HG03060 (cell line): ENCODE data around the gene POLR1G.

Experiments
- ATAC-seq: cut with Tn5 transposase; IDR thresholded peaks from one replicate; pipeline ENCODE4 v1.9.1; 2021; ENCODE audit warnings: low read depth, moderate number of reproducible peaks; ENCODE audit not compliant: unreplicated experiment

POLR1G gene

GRCh38 chr19:45406226-45407090 lies at the start of gene POLR1G:
Gene POLR1G, plus strand, starts transcription at chr19:45406644. Its CDS starts 53 bp downstream, at chr19:45406697.
- peak; percentile 51 for ATAC-seq

DNA sequence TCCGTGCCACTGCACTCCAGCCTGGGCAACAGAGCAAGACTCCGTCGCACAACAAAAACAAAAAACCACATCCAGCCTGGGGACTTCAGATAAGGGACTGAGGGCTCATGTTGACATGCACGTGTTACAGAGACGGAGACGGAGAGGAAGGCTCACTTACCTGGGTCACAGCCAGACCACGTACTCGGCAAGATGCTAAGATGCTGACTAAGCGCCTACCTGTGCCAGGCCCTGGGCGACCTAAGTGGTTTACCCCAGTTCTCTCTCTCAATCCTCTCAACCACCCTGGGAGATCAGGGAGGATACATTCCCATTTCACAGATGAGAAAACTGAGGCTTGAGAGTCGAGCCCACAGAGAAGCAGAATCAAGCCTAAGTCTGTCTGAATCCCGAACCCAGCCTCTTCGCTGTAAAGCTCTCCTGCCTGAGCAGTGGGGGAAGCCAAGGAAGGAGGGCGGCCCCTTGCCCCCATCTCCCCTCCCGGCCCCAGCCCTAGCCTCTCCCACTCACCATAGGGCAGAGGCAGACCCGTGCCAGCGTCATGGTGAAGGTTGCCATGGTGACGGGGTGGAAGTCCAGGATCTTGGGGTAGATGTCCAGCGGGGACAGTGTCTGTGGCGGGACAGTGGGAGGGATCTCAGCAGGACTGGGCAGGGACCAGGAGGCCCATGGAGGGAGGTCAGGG lies 49.5 kb upstream of the POLR1G start:
- ATAC-seq = no peak

DNA sequence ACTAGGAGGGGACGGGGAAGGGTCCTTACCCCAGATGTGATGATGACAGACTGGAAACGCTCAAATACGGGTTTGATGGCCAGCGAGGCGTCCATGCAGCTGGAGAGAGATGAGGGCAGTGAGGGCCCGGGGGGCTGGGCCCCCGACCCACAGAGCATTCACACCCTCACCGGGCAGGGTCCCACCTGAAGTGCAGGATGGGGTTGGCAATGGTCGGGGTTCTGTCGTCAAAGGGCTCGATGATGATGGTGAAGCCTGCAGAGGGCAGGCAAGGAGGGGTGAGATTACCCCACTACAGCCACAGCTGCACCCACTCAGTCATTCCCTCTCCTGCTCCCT lies 49.0 kb upstream of the POLR1G start:
- ATAC-seq = no peak

- ATAC-seq = no peak
Observed at GRCh38 chr19:45358213-45358792, 48.1 kb upstream of the POLR1G start.

GRCh38 chr19:45361608-45362007 lies 44.8 kb upstream of the POLR1G start:
- ATAC-seq = no peak

DNA sequence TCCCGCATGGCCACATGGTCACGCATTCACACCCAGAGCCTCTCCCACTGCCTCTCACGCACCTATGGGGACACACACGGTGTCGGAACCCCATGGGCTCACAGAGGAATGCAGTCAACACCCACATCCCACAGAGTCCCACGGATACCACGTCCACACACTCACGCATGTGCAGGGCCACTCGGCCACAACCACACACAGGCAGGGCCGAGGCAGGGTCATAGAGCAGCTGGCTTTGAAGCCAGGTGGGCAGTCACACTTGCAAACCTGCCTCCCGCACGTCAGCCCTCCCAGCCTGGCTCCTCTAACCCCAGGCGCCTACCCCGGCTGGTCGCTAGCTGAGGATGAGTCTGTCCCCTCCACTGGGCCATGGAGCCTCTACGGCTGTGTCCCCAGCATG lies 44.2 kb upstream of the POLR1G start:
- ATAC-seq = no peak

DNA sequence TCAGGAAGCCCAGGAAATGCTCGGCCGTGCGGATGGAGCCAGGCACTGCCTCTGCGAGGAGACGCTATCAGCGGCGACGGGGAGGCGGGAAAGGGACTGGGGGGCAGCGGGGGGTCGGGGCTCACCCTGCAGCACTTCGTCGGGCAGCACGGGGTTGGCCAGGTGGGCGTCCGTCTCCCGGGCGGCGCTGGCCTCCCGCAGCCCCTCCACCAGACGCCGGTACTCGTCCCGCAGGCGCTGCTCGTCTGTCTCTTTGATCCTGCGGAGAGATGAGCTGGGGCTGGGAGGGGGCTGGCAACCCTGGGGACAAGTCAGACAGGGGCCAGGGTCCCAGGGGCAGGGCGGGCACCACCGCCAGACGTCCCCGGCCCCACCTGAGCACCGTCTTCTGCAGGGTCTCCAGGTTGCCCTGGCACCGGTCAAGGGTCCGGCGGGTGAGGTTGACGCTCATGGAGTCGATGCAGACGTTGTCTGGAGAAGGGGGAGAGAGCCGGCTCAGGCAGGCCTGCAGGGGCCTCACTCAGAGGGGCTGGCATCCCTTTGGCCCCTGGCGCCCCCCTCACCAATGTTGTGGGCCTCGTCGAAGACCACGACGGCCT lies 42.5 kb upstream of the POLR1G start:
- ATAC-seq = no peak

DNA sequence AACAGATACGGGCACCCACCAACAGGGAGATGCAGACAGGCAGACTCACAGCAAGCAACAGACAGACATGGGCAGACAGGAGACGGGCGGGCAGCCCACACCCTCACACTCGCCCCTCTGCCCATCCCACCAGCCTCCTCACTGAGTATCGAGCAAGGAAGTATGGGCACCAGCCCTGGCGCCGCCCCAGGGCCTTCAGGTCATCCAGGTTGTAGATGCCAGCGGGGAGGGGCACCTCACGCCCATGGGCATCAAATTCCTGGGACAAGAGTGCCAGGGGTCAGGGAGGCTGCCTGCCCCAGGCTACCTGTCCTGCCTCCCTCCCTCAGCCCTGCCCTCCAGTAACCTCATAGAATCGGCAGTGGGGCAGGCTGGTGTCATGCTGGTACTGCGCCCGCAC lies 41.7 kb upstream of the POLR1G start:
- no peak for ATAC-seq

GRCh38 chr19:45368127-45368526 lies 38.3 kb upstream of the POLR1G start:
- no peak for ATAC-seq

DNA sequence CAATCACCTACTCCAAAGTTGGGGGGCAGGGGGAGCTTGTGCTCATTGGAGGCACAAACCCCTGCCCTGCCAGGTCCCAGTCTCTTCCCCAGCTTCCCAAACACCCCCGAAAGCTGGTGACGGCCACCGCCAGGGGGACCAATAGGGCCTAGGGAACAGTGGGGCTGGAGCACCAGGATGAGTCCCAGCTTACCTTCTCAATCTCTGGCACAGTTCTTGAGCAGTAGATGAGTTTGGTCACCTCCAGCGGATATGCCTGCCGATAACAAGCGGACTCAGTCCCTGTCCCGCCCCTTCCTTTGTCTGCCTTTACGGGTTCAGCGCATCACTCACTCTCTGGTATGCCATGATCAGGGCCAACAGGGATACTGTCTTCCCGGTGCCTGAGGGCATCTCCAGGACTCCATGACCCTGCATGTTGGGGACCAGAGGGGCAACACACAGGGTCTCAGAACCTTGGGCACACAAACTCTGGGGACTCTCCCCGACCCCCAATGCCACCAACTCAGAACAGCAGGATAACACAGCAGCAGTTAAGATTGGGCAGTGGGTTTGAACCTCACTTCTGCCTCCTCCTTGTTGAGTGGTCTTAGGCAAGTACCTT lies 37.6 kb upstream of the POLR1G start:
- no peak for ATAC-seq

GRCh38 chr19:45370410-45371204 lies 35.8 kb upstream of the POLR1G start, which contains the start of gene ERCC2:
Gene ERCC2, minus strand, starts transcription at chr19:45370573. Its CDS starts 33 bp downstream, at chr19:45370540.
- peak; percentile 72 for ATAC-seq

- no peak for ATAC-seq
Observed at GRCh38 chr19:45376045-45376724, 30.3 kb upstream of the POLR1G start.

GRCh38 chr19:45380107-45380506 lies 26.3 kb upstream of the POLR1G start:
- ATAC-seq = no peak

DNA sequence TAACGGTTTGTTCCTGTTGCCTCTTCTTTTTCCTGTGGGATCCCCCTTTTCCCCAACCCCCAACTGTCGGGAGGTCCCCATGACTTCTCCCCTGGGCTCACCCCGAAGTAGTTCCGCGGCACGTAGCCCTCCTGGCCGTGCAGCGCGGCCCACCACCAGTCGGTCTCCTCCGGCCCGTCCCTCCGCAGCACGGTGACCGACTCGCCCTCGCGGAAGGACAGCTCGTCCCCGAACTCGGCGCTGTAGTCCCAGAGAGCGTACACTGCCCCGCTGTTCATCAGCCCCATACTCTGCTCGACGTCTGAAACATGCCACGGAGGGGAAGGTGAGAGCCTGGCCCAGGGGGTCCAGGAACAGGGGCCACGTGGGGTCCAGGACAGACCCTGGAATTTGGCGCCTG lies 24.0 kb upstream of the POLR1G start:
- no peak for ATAC-seq

- ATAC-seq = no peak
Observed at GRCh38 chr19:45385392-45386221, 20.8 kb upstream of the POLR1G start.

- no peak for ATAC-seq
Observed at GRCh38 chr19:45391346-45391745, 15.1 kb upstream of the POLR1G start.

DNA sequence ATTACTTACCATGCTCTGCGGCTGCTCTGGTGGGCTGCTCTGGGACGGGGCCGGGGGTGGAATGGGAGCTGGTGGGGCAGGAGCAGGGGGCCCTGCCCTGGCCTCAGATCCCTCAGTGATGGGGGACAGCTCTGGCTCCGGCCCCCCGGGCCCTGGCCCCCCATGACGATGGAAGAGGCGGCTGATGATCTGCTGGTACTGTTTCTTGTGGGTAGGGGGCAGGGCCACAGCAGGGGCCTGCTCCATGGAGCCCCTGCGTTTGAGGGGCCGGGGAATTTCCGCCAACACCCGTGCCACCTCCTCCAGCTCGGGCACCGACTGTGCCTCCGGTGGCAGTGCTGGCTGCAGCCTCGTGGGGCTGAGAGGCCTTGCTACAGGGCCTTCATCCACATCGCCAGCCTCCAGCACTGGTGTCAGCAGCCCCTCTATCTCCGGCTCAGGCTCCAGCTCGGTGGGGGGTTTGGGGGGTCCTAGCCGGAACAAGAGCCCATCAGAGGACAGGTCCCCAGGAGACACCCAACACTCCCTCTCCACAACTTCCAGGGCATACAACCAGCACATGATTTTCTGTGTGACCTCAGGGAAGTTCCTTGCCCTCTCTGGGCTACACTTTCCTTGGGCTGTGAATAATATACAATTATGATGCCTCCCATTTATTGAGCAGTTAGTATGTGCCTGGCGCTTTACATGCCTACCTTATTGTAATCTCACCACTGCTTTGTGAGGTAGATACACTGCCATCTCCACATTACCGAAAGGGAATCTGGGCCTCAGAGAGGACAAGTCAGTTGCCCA lies 14.4 kb upstream of the POLR1G start:
- ATAC-seq = no peak
